Body of pancreas (tissue), 4 donors: ENCODE data around the gene ULK4.

Source experiments
- POLR2A ChIP-seq, 3 donors: fragments of 450-650 bp; IDR thresholded peaks; one replicate each; pipeline ENCODE4 v1.6.1; 2016; ENCODE audit warnings: antibody characterized with exemption in 3 of 3, mild to moderate bottlenecking in 2 of 3
- TF ChIP-seq, protein P1 (sequence below), 7 experiments: fragments of 450-650 bp in 4 of 7; fragments of 200-600 bp in 3 of 7; sonication (generic) in 3 of 7; IDR thresholded peaks; one replicate each; pipeline ENCODE4 v1.5.1; 2016 to 2019; ENCODE audit warnings: antibody characterized with exemption in 7 of 7

DNA sequence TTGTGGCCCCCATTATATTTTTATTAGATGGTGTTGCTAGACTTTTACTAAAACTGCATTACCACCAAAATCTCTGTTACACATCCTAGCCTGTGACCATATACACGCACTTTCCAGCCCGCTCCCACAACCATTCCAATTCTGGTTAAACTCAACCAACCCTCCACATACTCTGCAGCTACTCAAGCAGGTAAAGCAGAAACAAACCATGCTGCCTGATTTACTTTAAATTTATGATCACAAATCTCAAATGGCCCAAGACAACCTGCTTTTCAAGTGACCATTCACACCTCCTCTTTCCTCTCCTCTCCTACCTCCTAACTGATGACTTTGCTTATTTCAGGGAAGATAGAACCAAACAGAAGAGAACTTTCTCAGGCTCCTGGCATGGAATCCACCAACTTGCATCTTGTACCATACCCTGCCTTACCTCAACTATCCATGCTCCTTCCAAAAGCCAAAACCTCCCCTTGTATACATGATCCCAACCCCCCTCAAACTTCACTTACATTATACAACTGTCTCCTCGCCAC, 18.5 kb downstream of the ULK4 start:
- TF ChIP-seq, protein P1, sequence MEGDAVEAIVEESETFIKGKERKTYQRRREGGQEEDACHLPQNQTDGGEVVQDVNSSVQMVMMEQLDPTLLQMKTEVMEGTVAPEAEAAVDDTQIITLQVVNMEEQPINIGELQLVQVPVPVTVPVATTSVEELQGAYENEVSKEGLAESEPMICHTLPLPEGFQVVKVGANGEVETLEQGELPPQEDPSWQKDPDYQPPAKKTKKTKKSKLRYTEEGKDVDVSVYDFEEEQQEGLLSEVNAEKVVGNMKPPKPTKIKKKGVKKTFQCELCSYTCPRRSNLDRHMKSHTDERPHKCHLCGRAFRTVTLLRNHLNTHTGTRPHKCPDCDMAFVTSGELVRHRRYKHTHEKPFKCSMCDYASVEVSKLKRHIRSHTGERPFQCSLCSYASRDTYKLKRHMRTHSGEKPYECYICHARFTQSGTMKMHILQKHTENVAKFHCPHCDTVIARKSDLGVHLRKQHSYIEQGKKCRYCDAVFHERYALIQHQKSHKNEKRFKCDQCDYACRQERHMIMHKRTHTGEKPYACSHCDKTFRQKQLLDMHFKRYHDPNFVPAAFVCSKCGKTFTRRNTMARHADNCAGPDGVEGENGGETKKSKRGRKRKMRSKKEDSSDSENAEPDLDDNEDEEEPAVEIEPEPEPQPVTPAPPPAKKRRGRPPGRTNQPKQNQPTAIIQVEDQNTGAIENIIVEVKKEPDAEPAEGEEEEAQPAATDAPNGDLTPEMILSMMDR (IDR thresholded peaks at IDR 0.05): no peak
- TF ChIP-seq POLR2A (IDR thresholded peaks at IDR 0.05): no peak
